HFFc6 (cell line): ENCODE results near the gene TUBB8. TPM values are rescaled to one million over a fixed set of nuclear protein-coding genes. Genes with fewer than 3 reads are reported as not detected.

ENCODE experiments used
- DNase-seq: peaks from one replicate; pipeline ENCODE4 v3.0.0-alpha.2; 2018
- H3K27ac Mint-ChIP-seq: 2 replicates; pipeline ENCODE4 v1.8.0; 2020; ENCODE audit warnings: mild to moderate bottlenecking, mixed read lengths
- H3K27me3 Mint-ChIP-seq: 2 replicates; pipeline ENCODE4 v1.8.0; 2021; ENCODE audit warnings: mild to moderate bottlenecking, moderate library complexity, mixed read lengths; ENCODE audit not compliant: insufficient read depth
- H3K36me3 Mint-ChIP-seq: 2 replicates; pipeline ENCODE4 v1.8.0; 2021; ENCODE audit warnings: low read depth, mixed read lengths
- H3K4me1 Mint-ChIP-seq: 2 replicates; pipeline ENCODE4 v1.8.0; 2020; ENCODE audit warnings: low read depth, mixed read lengths
- H3K4me3 Mint-ChIP-seq: 2 replicates; pipeline ENCODE4 v1.8.0; 2020; ENCODE audit warnings: mild to moderate bottlenecking, moderate library complexity, mixed read lengths
- H3K9me3 Mint-ChIP-seq: 2 replicates; pipeline ENCODE4 v1.8.0; 2020; ENCODE audit warnings: mild to moderate bottlenecking, mixed read lengths
- total RNA-seq, 6 experiments: library from RNA; stranded (reverse); fragmentation: NEBNext Ultra II Directional; extraction: Animal tissue kit (Norgen Biotek cat#: 25700); gene quantifications; 2 replicates in 1 of 6; 3 replicates in 5 of 6; pipeline ENCODE4 v1.2.3, GENCODE V29; 2021
- TF ChIP-seq, protein P1 (sequence below): fragments of 200-600 bp; sonication (generic); IDR thresholded peaks from 2 replicates; pipeline ENCODE4 v1.5.0; 2021; ENCODE audit warnings: antibody characterized with exemption, mild to moderate bottlenecking

TUBB8 gene
- total RNA-seq, 6 experiments from 2014 or later: not detected

DNA sequence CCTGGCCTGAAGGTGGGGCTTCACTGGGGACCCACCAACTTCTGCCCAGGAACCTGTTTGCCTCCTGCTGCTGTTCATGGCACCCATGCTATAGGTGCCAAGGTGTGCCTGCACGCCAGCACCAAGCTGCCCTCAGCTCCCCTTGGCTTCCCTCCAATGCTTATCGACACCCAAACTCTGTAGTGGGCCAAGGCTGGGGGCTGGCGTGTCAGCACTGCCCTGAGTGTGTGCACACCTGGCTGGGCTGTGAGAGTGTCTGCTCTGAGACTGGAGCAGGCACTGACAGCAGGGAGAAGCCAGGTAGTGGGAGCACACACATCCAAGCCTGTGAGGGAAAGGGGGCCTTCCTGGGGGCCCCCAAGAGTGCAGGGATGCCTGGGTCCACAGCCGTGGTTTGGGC is 43.1 kb upstream of the TUBB8 start:
- TF ChIP-seq, protein P1, sequence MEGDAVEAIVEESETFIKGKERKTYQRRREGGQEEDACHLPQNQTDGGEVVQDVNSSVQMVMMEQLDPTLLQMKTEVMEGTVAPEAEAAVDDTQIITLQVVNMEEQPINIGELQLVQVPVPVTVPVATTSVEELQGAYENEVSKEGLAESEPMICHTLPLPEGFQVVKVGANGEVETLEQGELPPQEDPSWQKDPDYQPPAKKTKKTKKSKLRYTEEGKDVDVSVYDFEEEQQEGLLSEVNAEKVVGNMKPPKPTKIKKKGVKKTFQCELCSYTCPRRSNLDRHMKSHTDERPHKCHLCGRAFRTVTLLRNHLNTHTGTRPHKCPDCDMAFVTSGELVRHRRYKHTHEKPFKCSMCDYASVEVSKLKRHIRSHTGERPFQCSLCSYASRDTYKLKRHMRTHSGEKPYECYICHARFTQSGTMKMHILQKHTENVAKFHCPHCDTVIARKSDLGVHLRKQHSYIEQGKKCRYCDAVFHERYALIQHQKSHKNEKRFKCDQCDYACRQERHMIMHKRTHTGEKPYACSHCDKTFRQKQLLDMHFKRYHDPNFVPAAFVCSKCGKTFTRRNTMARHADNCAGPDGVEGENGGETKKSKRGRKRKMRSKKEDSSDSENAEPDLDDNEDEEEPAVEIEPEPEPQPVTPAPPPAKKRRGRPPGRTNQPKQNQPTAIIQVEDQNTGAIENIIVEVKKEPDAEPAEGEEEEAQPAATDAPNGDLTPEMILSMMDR: no peak
- Mint-ChIP-seq H3K36me3 (peaks cover 19% of the 10 kb centered on the region), H3K4me3 (no peak overlapping the region), H3K27me3 (peaks cover 8% of the 10 kb centered on the region), H3K27ac (no peak overlapping the region), H3K9me3 (peaks cover 29% of the 10 kb centered on the region), H3K4me1 (no peaks in the 10 kb centered on the region)
- DNase-seq: no peak

- Mint-ChIP-seq H3K27me3 (peaks cover 10% of the 10 kb centered on the region), H3K36me3 (peaks cover 15% of the 10 kb centered on the region; the same call in 1 of the 2 replicates), H3K9me3 (peaks cover 20% of the 10 kb centered on the region), H3K27ac (no peak overlapping the region), H3K4me3 (no peak overlapping the region), H3K4me1 (no peaks in the 10 kb centered on the region)
- DNase-seq: no peak
- TF ChIP-seq, protein P1: no peak
Observed at GRCh38 chr10:91313-91712, 42.2 kb upstream of the TUBB8 start.

- Mint-ChIP-seq H3K9me3 (peaks cover 9% of the 10 kb centered on the region), H3K36me3 (peaks cover 9% of the 10 kb centered on the region; the same call in 1 of the 2 replicates), H3K27ac (no peak overlapping the region), H3K4me1 (no peaks in the 10 kb centered on the region), H3K27me3 (peaks cover 22% of the 10 kb centered on the region), H3K4me3 (no peak overlapping the region)
- DNase-seq: no peak
- TF ChIP-seq, protein P1: no peak
Observed at GRCh38 chr10:90161-90560, 41.1 kb upstream of the TUBB8 start.

DNA sequence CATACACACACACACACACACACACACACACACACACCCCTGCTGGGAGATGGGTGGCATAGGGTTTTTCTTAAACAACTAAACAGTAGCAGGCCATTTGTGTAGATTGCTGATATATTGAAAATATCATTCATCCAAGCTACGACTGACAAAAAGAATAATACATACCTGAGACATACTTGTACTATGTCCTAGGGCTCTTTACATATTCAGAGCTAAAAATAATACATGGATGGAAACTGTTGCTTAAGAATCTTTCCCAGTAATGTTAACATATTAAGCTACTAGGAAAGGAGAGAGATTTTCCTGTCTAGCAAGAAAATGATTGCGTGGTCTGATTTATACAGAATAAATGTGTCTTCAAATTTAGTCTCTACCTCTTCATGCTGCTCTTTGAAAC is 40.2 kb upstream of the TUBB8 start:
- Mint-ChIP-seq H3K27ac (no peak overlapping the region), H3K4me1 (no peaks in the 10 kb centered on the region), H3K4me3 (no peak overlapping the region)

GRCh38 chr10:88253-88652 is 39.2 kb upstream of the TUBB8 start:
- H3K4me3 Mint-ChIP-seq: no peak overlapping the region
- peaks cover 36% of the 10 kb centered on the region for H3K27me3 Mint-ChIP-seq
- TF ChIP-seq, protein P1: no peak
- no peaks in the 10 kb centered on the region for H3K4me1 Mint-ChIP-seq
- H3K27ac Mint-ChIP-seq: no peak overlapping the region
- no peaks in the 10 kb centered on the region for H3K9me3 Mint-ChIP-seq
- no peaks in the 10 kb centered on the region for H3K36me3 Mint-ChIP-seq
- no peak for DNase-seq

More for the DNA sequence above, 40.2 kb upstream of the TUBB8 start:
- DNase-seq: no peak
- Mint-ChIP-seq H3K27me3 (peaks cover 29% of the 10 kb centered on the region), H3K9me3 (no peaks in the 10 kb centered on the region; the same call in 1 of the 2 replicates), H3K36me3 (no peaks in the 10 kb centered on the region; the same call in 1 of the 2 replicates)
- TF ChIP-seq, protein P1: no peak
